Activated CD4-positive, CD25-positive, alpha-beta regulatory T cell treated with anti-CD3 and anti-CD28 coated beads, Interleukin-2, amount 50 U/mL, for 16 hours (primary cell): ENCODE data around the gene TMEM175.

Experiments used
- DNase-seq: peaks from one replicate; pipeline ENCODE4 v3.0.0-alpha.2; 2020; ENCODE audit warnings: low read depth, low spot score

The TMEM175 gene

GRCh38 chr4:946517-947471 lies 14.5 kb downstream of the TMEM175 start:
- DNase-seq, result no peak

- no peak for DNase-seq
These were observed 15.3 kb downstream of the TMEM175 start for GRCh38 chr4:947491-947971.

GRCh38 chr4:948101-948935 lies 16.1 kb downstream of the TMEM175 start:
- no peak for DNase-seq

- no peak for DNase-seq
These were observed 16.7 kb downstream of the TMEM175 start for GRCh38 chr4:948936-949300.

GRCh38 chr4:949656-950055 lies 17.4 kb downstream of the TMEM175 start:
- DNase-seq, result no peak

- no peak for DNase-seq
These were observed 18.1 kb downstream of the TMEM175 start for GRCh38 chr4:950136-951020.

GRCh38 chr4:951186-951585 lies 18.9 kb downstream of the TMEM175 start:
- DNase-seq, result no peak

GRCh38 chr4:951594-952468 lies 19.6 kb downstream of the TMEM175 start:
- no peak for DNase-seq

GRCh38 chr4:952881-953573 lies 20.8 kb downstream of the TMEM175 start:
- no peak for DNase-seq

GRCh38 chr4:953574-953915 lies 21.3 kb downstream of the TMEM175 start:
- DNase-seq, result no peak

- no peak for DNase-seq
These were observed 22.2 kb downstream of the TMEM175 start for GRCh38 chr4:954211-955020.

- no peak for DNase-seq
These were observed 23.1 kb downstream of the TMEM175 start for GRCh38 chr4:955161-955921.

- DNase-seq, result no peak
These were observed 23.7 kb downstream of the TMEM175 start for GRCh38 chr4:955931-956381.

GRCh38 chr4:956531-957230 lies 24.4 kb downstream of the TMEM175 start:
- no peak for DNase-seq

GRCh38 chr4:957231-957580 lies 24.9 kb downstream of the TMEM175 start:
- no peak for DNase-seq

- DNase-seq, result no peak
These were observed 25.5 kb downstream of the TMEM175 start for GRCh38 chr4:957581-958313.

GRCh38 chr4:958314-958665 lies 26.0 kb downstream of the TMEM175 start:
- DNase-seq, result no peak
